ENCODE results near the gene RAB10. TPM values are rescaled to one million over a fixed set of nuclear protein-coding genes. Genes with fewer than 3 reads are reported as not detected.

RAB10 gene
- total RNA-seq, 2 donors from 2014 or later: 70.9 to 86.7 TPM

DNA sequence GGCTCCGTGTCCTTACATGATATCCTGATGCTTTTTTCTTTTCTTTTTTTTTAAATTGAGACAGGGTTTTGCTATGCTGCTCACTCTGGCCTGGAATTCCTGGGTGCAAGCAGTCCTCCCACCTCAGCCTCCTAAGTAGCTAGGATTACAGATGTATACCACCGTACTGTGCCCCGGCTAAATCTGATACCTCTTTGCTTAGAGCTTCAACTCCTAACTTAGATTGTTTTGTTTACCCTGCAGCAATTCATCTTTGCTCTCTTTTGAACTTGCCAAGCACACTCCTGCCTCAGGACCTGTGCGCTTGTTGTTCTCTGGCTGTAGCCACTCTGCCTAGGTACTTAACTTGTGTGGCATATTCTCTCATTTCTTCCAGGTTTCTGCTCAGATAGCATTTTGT is 24.5 kb downstream of the RAB10 start:
- H3K27me3 ChIP-seq: no peaks in the 10 kb centered on the region
- H3K9me3 ChIP-seq: no peaks in the 10 kb centered on the region
- no peak for DNase-seq (ENCODE audit: low spot score)
- no peak overlapping the region for H3K4me3 ChIP-seq
- H3K27ac ChIP-seq: no peak overlapping the region
- peaks cover 0 to 26% of the 10 kb centered on the region in 2 donors for H3K4me1 ChIP-seq
- TF ChIP-seq, protein P1, sequence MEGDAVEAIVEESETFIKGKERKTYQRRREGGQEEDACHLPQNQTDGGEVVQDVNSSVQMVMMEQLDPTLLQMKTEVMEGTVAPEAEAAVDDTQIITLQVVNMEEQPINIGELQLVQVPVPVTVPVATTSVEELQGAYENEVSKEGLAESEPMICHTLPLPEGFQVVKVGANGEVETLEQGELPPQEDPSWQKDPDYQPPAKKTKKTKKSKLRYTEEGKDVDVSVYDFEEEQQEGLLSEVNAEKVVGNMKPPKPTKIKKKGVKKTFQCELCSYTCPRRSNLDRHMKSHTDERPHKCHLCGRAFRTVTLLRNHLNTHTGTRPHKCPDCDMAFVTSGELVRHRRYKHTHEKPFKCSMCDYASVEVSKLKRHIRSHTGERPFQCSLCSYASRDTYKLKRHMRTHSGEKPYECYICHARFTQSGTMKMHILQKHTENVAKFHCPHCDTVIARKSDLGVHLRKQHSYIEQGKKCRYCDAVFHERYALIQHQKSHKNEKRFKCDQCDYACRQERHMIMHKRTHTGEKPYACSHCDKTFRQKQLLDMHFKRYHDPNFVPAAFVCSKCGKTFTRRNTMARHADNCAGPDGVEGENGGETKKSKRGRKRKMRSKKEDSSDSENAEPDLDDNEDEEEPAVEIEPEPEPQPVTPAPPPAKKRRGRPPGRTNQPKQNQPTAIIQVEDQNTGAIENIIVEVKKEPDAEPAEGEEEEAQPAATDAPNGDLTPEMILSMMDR (IDR thresholded peaks at IDR 0.05): no peak
- no peaks in the 10 kb centered on the region for H3K36me3 ChIP-seq

DNA sequence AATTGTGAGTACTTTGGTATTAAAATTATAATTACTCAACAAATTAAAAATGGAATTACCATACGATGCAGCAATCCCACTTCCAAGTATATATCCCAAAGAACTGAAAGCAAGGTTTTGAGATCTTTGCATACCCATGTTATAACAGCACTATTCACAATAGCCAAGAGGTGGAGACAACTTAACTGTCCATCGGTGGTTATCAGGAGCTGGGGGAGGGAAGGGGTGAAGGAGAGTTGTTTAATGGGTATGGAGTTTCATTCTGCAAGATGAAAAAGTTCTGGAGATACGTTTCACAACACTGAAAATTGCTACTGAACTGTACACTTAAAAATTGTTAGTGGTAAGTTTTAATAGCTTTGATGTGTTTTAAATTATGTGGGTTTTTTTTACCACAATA is 25.7 kb downstream of the RAB10 start:
- no peak overlapping the region for H3K27ac ChIP-seq
- TF ChIP-seq, protein P1 (IDR thresholded peaks at IDR 0.05): no peak
- H3K4me3 ChIP-seq: no peak overlapping the region
- H3K4me1 ChIP-seq: peaks cover 0 to 20% of the 10 kb centered on the region in 2 donors
- no peaks in the 10 kb centered on the region for H3K36me3 ChIP-seq
- H3K27me3 ChIP-seq: no peaks in the 10 kb centered on the region
- H3K9me3 ChIP-seq: no peaks in the 10 kb centered on the region
- DNase-seq (ENCODE audit: low spot score): no peak

DNA sequence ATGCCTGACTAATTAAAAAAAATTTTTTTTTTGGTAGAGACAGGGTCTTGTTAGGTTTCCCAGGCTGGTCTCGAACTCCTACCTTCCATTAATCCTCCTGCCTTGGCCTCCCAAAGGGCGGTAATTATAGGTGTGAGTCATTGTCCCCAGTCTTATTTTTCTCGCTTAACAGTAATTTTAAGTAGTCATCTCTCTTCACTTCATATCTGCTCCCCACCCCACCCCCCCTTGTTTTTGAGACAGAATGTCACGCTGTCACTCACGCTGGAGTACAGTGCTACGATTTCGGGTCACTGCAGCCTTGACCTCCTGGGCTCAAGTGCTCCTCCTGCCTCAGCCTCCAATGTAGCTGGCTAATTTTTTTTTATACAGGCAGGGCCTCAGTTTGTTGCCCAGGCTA is 27.7 kb downstream of the RAB10 start:
- peaks cover 0 to 11% of the 10 kb centered on the region in 2 donors for H3K4me1 ChIP-seq
- H3K27me3 ChIP-seq: no peaks in the 10 kb centered on the region
- no peaks in the 10 kb centered on the region for H3K36me3 ChIP-seq
- TF ChIP-seq, protein P1 (IDR thresholded peaks at IDR 0.05): no peak
- no peak overlapping the region for H3K4me3 ChIP-seq
- DNase-seq (ENCODE audit: low spot score): no peak
- no peak overlapping the region for H3K27ac ChIP-seq
- no peaks in the 10 kb centered on the region for H3K9me3 ChIP-seq

DNA sequence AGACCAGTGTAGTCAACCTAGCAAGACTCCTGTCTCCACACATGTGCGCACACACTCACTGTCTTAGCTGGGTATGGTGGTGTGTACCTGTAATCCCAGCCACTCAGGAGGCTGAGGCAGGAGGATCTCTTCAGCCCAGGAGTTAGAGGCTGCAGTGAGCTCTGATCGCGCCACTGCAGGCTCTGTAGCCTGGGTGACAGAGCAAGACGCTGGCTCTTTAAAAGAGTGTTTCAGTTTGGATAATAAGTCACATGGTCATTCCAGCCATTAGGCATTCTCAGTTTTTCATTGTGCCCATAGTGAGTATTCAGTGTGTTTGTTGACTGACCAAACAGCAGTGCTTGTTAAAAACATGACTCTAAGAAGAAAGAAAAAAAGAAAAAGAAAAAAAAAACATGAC is 31.0 kb downstream of the RAB10 start:
- no peaks in the 10 kb centered on the region for H3K9me3 ChIP-seq
- peaks cover 0 to 16% of the 10 kb centered on the region in 2 donors for H3K4me1 ChIP-seq

DNA sequence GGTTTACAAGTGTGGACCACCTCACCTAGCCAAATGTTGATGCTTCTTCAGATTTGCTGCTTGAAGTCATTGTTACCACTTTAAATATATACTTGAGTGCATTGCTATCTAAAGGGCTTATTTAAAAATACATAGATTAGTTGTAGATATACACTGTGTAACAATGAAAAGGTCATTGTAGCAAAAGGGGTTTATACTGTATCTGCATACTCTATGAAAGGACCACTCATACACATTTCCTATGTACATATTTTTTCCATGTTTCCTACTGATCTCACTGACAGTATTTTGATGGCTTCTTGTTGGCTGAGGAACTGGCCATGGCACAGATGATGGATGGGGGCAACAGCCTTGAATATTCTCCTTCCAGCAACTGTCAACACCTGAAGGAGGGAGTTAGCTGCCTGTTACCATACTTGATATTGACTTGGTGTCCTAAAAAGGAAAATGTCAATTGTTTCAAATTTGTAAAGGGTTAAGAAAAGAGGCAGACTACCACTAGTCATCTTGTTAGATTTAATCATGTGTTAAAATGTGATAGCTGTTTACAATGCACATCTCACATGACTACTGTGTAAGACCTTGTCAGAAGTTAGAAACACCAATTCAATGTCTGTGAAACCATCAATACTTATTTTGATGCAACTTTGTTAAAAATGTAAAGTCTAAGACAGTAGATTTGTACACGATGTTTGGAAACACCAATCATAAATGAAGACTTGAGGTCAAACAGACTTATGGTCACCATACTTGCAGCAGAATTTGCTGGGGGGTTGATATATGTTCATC is 33.5 kb downstream of the RAB10 start:
- DNase-seq (ENCODE audit: low spot score): no peak
- Histone ChIP-seq H3K36me3 (no peaks in the 10 kb centered on the region), H3K27me3 (no peaks in the 10 kb centered on the region), H3K4me3 (no peak overlapping the region), H3K4me1 (peaks cover 0 to 16% of the 10 kb centered on the region in 2 donors), H3K27ac (no peak overlapping the region), H3K9me3 (no peaks in the 10 kb centered on the region)
- TF ChIP-seq, protein P1 (IDR thresholded peaks at IDR 0.05): no peak

More for the DNA sequence above, 31.0 kb downstream of the RAB10 start:
- Histone ChIP-seq H3K27ac (no peak overlapping the region), H3K27me3 (no peaks in the 10 kb centered on the region), H3K36me3 (no peaks in the 10 kb centered on the region), H3K4me3 (no peak overlapping the region)
- TF ChIP-seq, protein P1 (IDR thresholded peaks at IDR 0.05): no peak
- DNase-seq (ENCODE audit: low spot score): no peak
